Loucy (cell line): ENCODE data around the gene SORD.
"Not testable (repeated sequence)": the region's sequence is repeated elsewhere in the genome, so short reads cannot be mapped to it uniquely, and the experiment has no call there.

ENCODE experiments used
- CTCF ChIP-seq: fragments of 200-600 bp; sonication (generic); conservative IDR thresholded peaks from 2 replicates; pipeline ENCODE4 v1.5.1; 2014; ENCODE audit warnings: mild to moderate bottlenecking, antibody characterized with exemption, low read length
- EZH2phosphoT487 ChIP-seq: fragments of 200-600 bp; IDR thresholded peaks from 2 replicates; pipeline ENCODE4 v1.6.1; 2018; ENCODE audit warnings: antibody characterized with exemption, mild to moderate bottlenecking, moderate library complexity, borderline replicate concordance

- TF ChIP-seq CTCF, EZH2phosphoT487: not testable (repeated sequence)
These were observed 2.6 kb upstream of the SORD start for GRCh38 chr15:45020222-45020900.
